SJCRH30 (cell line): ENCODE results near the gene CFAP141. TPM values are rescaled to one million over a fixed set of nuclear protein-coding genes. Genes with fewer than 3 reads are reported as not detected.

ENCODE experiments used
- DNase-seq, 2 experiments: peaks; one replicate each; pipeline ENCODE4 v3.0.0-alpha.2; 2015 to 2020
- H3K27ac ChIP-seq: fragments of 250-450 bp; sonication (Bioruptor Pico); 2 replicates; pipeline ENCODE4 v1.5.1; 2020; ENCODE audit warnings: mild to moderate bottlenecking, moderate library complexity
- H3K27me3 ChIP-seq: fragments of 250-450 bp; sonication (Bioruptor Pico); 2 replicates; pipeline ENCODE4 v1.5.1; 2020; ENCODE audit warnings: mild to moderate bottlenecking, moderate library complexity
- H3K36me3 ChIP-seq: fragments of 250-450 bp; sonication (Bioruptor Pico); 2 replicates; pipeline ENCODE4 v1.5.1; 2020; ENCODE audit warnings: mild to moderate bottlenecking, moderate library complexity
- H3K4me1 ChIP-seq: fragments of 250-450 bp; sonication (Bioruptor Pico); 2 replicates; pipeline ENCODE4 v1.5.1; 2020; ENCODE audit warnings: mild to moderate bottlenecking, moderate library complexity
- H3K4me3 ChIP-seq: fragments of 250-450 bp; sonication (Bioruptor Pico); 2 replicates; pipeline ENCODE4 v1.5.1; 2020; ENCODE audit warnings: mild to moderate bottlenecking, moderate library complexity
- H3K9me3 ChIP-seq: fragments of 250-450 bp; sonication (Bioruptor Pico); replicated peaks from 2 replicates; pipeline ENCODE4 v1.5.1; 2020; ENCODE audit warnings: mild to moderate bottlenecking, moderate library complexity
- total RNA-seq: library from RNA; depleted of rRNA; stranded (reverse); fragments of >200 nt; shearing (Covaris generic); gene quantifications from 2 replicates; pipeline ENCODE4 v1.2.3, GENCODE V29; 2014; rRNA removed

Gene CFAP141
- total RNA-seq, 1 experiment from 2014 or later: not detected

DNA sequence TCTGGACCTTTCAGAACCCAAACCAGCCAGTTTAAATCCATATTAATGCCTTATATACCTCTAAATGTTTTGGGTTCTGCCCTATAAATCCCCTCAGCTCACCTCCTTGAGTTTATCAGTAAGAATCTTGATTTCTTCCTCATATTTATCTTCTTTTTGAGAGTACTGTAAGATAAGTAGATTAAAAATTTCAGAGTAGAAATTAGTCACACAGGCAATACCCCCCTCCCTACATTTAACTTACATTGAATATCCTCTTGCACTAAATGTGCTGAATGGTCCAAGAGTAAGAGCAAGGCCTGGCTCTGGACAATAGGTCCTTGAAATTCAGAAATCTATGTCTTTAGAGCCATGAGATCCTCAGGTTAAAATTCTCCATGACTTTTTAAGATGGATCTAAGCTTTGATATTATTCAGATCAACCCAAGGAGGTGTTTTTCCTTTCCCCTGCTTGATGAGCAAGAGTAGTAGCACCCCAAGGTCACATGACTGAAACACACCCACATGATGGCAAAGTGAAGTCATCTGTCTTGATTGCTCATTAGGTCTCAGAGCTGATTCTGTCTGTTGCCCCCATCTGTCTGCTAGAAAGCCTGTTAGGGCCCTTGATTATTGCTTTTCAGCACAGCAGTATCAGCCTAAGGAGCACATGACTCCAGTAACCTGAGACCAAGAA lies 35.4 kb downstream of the CFAP141 start:
- no peak for DNase-seq
- no peak overlapping the region for H3K4me3 ChIP-seq
- H3K27ac ChIP-seq: no peak overlapping the region
- H3K9me3 ChIP-seq: no peaks in the 10 kb centered on the region
- peaks cover 89% of the 10 kb centered on the region for H3K36me3 ChIP-seq
- H3K4me1 ChIP-seq: no peaks in the 10 kb centered on the region
- no peaks in the 10 kb centered on the region for H3K27me3 ChIP-seq

DNA sequence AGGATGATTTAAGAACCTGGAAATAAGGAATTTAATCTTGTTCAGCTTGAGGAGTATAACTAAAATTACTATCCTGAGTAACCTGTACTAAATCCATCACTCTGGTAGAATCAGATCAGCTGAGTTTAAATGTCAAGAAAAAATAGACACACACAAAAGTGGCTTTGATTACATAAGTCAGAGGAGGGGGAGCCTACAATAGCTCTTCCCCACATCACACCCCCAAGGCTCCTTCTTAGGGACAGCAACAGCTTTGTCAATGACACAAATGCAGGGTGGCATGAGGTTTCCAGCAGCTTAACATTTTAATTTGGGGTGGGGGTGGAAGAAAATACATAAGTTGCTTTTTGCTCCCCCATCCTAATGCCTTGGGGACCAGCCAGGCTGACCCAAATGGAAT lies 38.7 kb downstream of the CFAP141 start:
- Histone ChIP-seq H3K4me3 (no peak overlapping the region), H3K4me1 (no peaks in the 10 kb centered on the region), H3K36me3 (peaks cover 94% of the 10 kb centered on the region), H3K27me3 (no peaks in the 10 kb centered on the region), H3K27ac (no peak overlapping the region), H3K9me3 (no peaks in the 10 kb centered on the region)
- no peak for DNase-seq

DNA sequence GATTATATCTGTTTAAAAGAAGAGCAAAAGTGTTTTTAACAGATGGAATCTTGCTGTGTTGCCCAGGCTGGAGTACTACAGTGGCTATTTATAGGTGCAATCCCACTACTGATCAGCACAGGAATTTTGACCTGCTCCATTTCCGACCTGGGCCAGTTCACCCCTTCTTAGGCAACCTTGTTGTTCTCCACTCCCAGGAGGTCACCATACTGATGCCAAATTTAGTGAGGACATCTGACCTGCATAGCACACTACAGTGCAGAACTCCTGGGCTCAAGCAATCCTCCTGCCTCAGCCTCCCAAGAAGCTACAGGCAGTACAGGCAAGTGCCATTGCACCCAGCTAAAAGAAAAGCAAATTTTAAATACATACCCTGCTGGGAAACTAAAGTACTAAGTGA lies 39.9 kb downstream of the CFAP141 start:
- no peaks in the 10 kb centered on the region for H3K4me1 ChIP-seq
- no peaks in the 10 kb centered on the region for H3K9me3 ChIP-seq
- H3K27me3 ChIP-seq: no peaks in the 10 kb centered on the region
- no peak for DNase-seq
- no peak overlapping the region for H3K4me3 ChIP-seq
- peaks cover 90% of the 10 kb centered on the region for H3K36me3 ChIP-seq
- no peak overlapping the region for H3K27ac ChIP-seq

DNA sequence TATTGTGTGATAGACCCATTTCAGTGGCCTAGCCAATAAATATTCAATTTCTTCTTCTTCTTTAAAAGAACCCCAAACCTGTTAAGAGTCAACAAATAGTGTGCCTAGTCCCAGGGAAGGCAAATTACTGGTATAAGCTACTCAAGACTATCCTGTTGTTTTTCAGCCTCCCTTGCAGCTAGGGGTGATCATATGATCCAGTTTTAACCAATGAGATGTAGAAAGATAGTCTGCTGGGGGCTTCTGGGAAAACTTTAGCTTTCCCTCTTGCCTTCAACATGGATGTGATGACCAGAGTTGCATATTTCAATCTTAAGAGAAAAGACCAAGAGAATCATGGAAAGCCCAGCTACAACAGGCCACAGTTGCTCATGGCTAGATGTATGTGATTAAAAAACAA lies 46.6 kb downstream of the CFAP141 start:
- no peak overlapping the region for H3K27ac ChIP-seq
- no peaks in the 10 kb centered on the region for H3K27me3 ChIP-seq
- DNase-seq: no peak
- H3K36me3 ChIP-seq: peaks cover 71% of the 10 kb centered on the region
- H3K4me1 ChIP-seq: no peaks in the 10 kb centered on the region
- H3K9me3 ChIP-seq: no peaks in the 10 kb centered on the region
- no peak overlapping the region for H3K4me3 ChIP-seq

DNA sequence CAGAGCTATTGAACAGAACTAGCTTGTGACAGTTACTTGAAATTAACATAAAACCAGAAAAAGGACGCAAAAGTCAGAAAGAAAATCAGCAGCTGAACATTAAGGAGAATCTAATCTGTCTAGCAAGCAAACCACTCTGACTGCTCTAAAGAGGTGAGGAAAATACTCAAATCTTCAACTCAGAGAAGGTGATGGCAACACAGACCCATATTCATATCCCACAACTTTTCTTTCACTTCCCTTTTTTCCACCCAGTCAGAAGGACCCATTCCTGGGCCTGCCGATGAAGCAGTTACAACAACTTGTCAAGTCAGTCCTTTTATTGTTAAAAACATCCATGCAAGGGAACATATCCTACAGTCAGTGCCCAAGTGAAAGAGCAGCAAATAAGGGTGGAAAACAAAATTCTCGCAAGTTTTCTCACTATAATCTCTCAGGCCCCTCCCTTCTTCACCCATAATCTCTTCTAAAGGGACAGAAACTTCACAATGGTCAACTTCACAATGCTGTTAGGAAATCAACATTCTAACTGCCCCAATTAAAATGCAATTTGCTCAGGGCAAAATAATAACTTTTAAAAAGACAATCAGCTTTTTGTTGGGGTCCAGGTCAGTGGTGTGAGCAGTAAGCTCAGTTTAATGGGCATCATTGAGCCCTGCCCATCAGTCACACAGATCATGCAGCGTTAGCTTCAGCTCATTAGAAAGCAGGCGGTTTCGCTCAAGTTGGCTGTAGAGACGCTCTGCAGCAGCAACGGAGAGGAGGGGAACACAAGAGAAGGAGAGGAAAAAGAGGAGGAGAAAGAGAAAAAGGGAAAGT lies 47.6 kb downstream of the CFAP141 start:
- Histone ChIP-seq H3K4me1 (no peaks in the 10 kb centered on the region), H3K27ac (no peak overlapping the region), H3K9me3 (no peaks in the 10 kb centered on the region), H3K27me3 (no peaks in the 10 kb centered on the region), H3K4me3 (no peak overlapping the region), H3K36me3 (peaks cover 62% of the 10 kb centered on the region)
- DNase-seq: no peak

DNA sequence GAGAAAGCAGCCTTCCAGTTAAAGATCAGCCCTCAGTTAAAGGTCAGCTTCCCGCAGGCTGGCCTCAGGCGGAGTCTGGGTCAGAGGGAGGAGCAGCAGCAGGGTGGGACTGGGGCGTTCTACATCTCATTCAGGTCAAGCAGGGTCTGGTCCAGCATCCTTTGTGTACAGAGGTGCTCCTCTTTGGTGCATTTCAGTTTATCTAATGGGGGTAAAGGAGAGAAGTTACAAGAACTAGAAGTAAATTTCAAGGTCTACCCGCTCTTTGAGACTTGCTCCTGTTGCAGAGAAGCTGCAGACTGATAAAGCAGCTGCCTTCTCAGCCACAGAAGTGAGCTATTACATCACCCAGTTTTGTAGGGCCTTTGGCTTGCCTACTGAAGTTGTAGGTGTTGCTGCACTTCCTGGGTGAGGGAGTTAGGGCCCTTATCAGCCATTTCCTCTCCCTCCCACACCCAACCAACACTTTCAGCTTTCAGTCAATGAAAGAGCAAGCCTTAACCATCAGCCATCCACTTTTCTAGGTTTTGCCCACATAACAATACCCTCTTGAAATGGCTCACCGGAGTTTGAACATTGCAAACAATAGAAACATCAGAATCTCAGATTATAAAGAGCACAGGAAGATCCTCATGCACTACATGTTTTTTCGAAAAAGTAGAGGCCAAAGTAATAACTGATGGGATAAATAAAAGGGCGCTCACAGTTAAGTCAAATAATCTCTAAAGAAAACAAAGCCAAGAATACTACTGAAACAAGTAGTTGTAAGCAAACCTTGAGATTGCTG lies 48.4 kb downstream of the CFAP141 start:
- Histone ChIP-seq H3K27ac (no peak overlapping the region), H3K4me3 (no peak overlapping the region), H3K4me1 (no peaks in the 10 kb centered on the region), H3K9me3 (no peaks in the 10 kb centered on the region), H3K36me3 (peaks cover 54% of the 10 kb centered on the region), H3K27me3 (no peaks in the 10 kb centered on the region)
- DNase-seq: no peak

DNA sequence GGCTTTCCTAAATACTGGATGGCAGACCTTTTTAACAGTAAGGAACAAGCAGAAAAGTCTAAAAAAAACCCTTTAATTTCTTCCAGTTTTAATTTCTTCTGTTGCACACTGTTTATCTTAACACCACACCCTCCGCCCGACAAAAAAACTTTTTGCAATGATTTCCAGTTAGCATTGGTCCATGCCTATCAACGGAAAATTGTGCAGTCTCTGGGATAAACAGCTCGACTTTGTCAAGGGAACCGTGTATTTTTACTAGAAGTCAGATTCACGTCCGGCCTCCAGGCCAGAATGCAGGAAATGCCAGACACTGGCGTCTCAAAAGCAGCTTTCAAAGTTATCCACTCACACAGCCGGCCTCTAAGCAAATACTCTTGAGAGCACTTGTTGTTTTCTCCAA lies 50.9 kb downstream of the CFAP141 start:
- Histone ChIP-seq H3K9me3 (no peaks in the 10 kb centered on the region), H3K27me3 (no peaks in the 10 kb centered on the region), H3K4me3 (no peak overlapping the region), H3K36me3 (peaks cover 37% of the 10 kb centered on the region), H3K27ac (no peak overlapping the region), H3K4me1 (no peaks in the 10 kb centered on the region)
- no peak for DNase-seq

DNA sequence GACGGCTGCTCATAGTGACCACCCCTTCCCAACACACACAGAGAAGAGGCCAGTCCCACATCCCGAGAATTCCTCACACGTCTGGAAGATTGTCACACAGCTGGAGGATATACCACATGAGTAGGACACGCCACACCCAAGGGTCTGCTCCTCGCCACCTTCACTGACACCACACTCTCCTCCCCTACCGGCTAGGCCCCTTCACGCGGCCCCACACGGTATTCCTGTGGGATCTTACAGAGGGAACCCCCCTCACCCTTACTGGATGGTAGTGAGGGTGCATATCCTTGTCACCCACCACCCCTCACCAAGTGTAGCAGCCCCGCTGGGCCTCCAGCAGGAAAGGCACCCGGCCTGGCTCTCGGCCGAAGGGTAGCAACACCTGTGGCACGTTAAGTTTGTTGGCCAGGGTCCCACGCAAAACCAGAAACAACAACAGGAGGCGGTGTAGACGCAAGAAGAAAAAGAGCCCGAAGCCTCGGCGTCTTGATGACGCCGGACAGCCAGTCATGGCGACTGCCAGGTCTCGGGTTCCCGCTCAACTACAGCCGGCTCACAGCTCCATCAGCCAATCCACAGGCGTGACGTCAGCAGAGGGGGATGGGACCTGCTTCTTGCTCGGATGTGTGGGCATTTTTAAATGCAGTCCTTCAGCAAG lies 51.5 kb downstream of the CFAP141 start, which contains the start of gene NUP210L:
Gene NUP210L, minus strand, starts transcription at position 540 of the 658 bp plus-strand sequence.
- H3K27me3 ChIP-seq: no peaks in the 10 kb centered on the region
- peaks cover 31% of the 10 kb centered on the region for H3K36me3 ChIP-seq
- no peak within 1 kb of the TSS for H3K27ac ChIP-seq
- DNase-seq: no peak
- no peaks in the 10 kb centered on the region for H3K9me3 ChIP-seq
- H3K4me3 ChIP-seq: no peak within 1 kb of the TSS
- H3K4me1 ChIP-seq: no peaks in the 10 kb centered on the region

DNA sequence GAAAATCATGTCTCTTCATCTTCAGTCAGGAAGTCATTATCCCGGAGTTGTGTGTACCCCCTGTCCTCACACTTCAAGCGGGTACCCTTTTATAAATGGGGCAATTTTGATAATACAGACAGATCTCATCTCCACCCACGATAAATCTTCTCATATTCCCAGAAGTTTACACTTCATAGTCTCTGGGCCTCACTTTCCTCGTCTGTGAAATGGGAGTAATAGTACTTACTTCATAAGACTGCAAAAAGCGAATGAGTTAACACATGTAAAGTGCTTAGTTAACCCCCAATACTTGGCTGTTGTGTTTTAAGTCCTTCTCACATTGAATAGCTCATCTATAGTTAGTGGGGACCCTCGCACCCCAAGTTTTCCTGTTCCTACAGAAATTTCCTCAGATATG lies 52.1 kb downstream of the CFAP141 start:
- Histone ChIP-seq H3K4me1 (no peaks in the 10 kb centered on the region), H3K36me3 (peaks cover 25% of the 10 kb centered on the region), H3K9me3 (no peaks in the 10 kb centered on the region)

DNA sequence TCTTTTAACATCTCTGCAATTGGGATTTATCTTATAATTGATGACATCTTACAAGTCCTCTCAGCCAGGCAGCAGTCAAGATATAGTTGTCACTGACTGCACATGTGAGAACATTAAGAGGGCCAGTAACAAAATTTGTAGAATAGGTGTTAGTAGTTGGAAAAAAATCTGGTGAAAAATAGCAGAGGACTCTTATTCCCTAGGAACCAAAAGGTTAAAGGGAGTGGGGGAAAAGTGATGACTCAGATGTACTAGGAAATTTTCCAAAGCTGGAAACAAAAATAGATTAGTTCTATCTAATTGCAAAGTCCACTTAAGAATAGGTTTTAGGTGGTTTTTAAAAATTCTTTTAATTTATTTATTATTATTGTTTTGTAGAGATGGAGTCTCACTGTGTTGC lies 54.8 kb downstream of the CFAP141 start:
- DNase-seq: no peak
- Histone ChIP-seq H3K27me3 (no peaks in the 10 kb centered on the region), H3K36me3 (peaks cover 11% of the 10 kb centered on the region; the same call in 1 of the 2 replicates), H3K27ac (no peak overlapping the region), H3K9me3 (no peaks in the 10 kb centered on the region), H3K4me1 (no peaks in the 10 kb centered on the region), H3K4me3 (no peak overlapping the region)

More for the DNA sequence above, 52.1 kb downstream of the CFAP141 start:
- no peaks in the 10 kb centered on the region for H3K27me3 ChIP-seq
- DNase-seq: no peak
- H3K27ac ChIP-seq: no peak overlapping the region
- H3K4me3 ChIP-seq: no peak overlapping the region

Other genes with a start within 250 kb of the CFAP141 start
- 10.1 and 13.4 TPM in 2 replicates for gene CRTC2, start 247.7 kb downstream of the CFAP141 start, total RNA-seq
- 74.4 and 77.2 TPM in 2 replicates for gene SLC39A1, start 242.8 kb downstream of the CFAP141 start, total RNA-seq
- gene CREB3L4, start 238.4 kb downstream of the CFAP141 start, total RNA-seq: 7.5 and 9.3 TPM in 2 replicates
- 96.8 and 97.9 TPM in 2 replicates for gene JTB, start 228.7 kb downstream of the CFAP141 start, total RNA-seq
- gene RAB13, start 220.0 kb downstream of the CFAP141 start, total RNA-seq: 32.4 and 36.5 TPM in 2 replicates
- gene RPS27, start 215.6 kb downstream of the CFAP141 start, total RNA-seq: 3,620 and 4,036 TPM in 2 replicates
- 0.04 TPM in 1 of 2 replicates, not detected in the other for gene NUP210L, start 51.3 kb downstream of the CFAP141 start, total RNA-seq
- gene TPM3, start 14.2 kb downstream of the CFAP141 start, total RNA-seq: 248 and 262 TPM in 2 replicates
- gene UBAP2L, start 14.6 kb upstream of the CFAP141 start, total RNA-seq: 114 and 129 TPM in 2 replicates
- 59.6 and 66.5 TPM in 2 replicates for gene HAX1, start 66.3 kb upstream of the CFAP141 start, total RNA-seq
- gene AQP10, start 114.8 kb upstream of the CFAP141 start, total RNA-seq: not detected in 2 replicates
- 21.2 and 25.7 TPM in 2 replicates for gene ATP8B2, start 119.2 kb upstream of the CFAP141 start, total RNA-seq
- 0.53 and 1.1 TPM in 2 replicates for gene IL6R, start 199.0 kb upstream of the CFAP141 start, total RNA-seq